ENCODE measurements around the gene SLC13A2. TPM values are rescaled to one million over a fixed set of nuclear protein-coding genes. Genes with fewer than 3 reads are reported as not detected.

SLC13A2 gene
- total RNA-seq, 1 experiment from 2014 or later: not detected

DNA sequence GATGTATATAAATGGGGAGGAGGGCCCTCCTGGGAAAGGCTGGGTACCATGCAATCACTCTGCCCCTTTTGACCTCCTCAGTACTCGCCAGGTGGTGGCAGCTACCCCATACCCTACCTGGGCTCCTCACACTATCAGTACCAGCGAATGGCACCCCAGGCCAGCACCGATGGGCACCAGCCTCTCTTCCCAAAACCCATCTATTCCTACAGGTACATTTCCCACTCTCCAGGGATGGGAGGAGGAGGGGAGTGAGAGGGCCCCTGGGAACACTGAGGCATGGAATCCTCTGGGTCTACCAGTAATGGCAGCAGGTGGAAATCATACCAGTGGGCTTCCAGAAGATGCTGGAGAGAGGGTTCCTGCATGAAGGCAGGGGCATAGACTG lies 55.6 kb downstream of the SLC13A2 start:
- H2BK20ac ChIP-seq (ENCODE audit: low read depth, low read length, poor library complexity, severe bottlenecking): no peak overlapping the region
- no peak overlapping the region for H4K8ac ChIP-seq (replicated peaks; ENCODE audit: insufficient read length, low read depth, low read length)
- H3K4me1 Mint-ChIP-seq: peaks cover 0 to 24% of the 10 kb centered on the region in 2 experiments; a peak in 2 of 4 replicates
- no peak overlapping the region for H3K18ac ChIP-seq (ENCODE audit: insufficient read length, low read depth, low read length)
- H4K91ac ChIP-seq (ENCODE audit: insufficient read length, low read depth, low read length): no peak overlapping the region
- no peaks in the 10 kb centered on the region for H3K4me1 ChIP-seq (ENCODE audit: insufficient read depth, low read length)
- no peaks in the 10 kb centered on the region for H3K79me2 ChIP-seq (ENCODE audit: insufficient read depth, low read length)
- H3K79me1 ChIP-seq (ENCODE audit: insufficient read depth, low read depth, low read length, poor library complexity, severe bottlenecking): no peaks in the 10 kb centered on the region
- no peak overlapping the region for H2BK15ac ChIP-seq (ENCODE audit: low read depth, low read length)
- no peak overlapping the region for H3K27ac Mint-ChIP-seq
- H3K9me3 Mint-ChIP-seq: no peaks in the 10 kb centered on the region
- no peaks in the 10 kb centered on the region for H3K27me3 ChIP-seq (ENCODE audit: insufficient read depth, low read length)
- H3K23ac ChIP-seq (ENCODE audit: insufficient read length, low read depth, low read length): no peak overlapping the region
- H3K27me3 Mint-ChIP-seq (ENCODE audit: low read depth): peaks cover 12% of the 10 kb centered on the region
- no peak overlapping the region for H3K14ac ChIP-seq (ENCODE audit: insufficient read depth, low read length)
- H4K20me1 ChIP-seq (ENCODE audit: control insufficient read depth, insufficient read depth, insufficient read length): no peaks in the 10 kb centered on the region
- H3K27ac ChIP-seq (ENCODE audit: insufficient read length, low read depth, low read length): no peak overlapping the region
- H3K23me2 ChIP-seq (ENCODE audit: insufficient read length, low read depth, low read length, poor library complexity, severe bottlenecking): no peaks in the 10 kb centered on the region
- TF ChIP-seq, protein P1, sequence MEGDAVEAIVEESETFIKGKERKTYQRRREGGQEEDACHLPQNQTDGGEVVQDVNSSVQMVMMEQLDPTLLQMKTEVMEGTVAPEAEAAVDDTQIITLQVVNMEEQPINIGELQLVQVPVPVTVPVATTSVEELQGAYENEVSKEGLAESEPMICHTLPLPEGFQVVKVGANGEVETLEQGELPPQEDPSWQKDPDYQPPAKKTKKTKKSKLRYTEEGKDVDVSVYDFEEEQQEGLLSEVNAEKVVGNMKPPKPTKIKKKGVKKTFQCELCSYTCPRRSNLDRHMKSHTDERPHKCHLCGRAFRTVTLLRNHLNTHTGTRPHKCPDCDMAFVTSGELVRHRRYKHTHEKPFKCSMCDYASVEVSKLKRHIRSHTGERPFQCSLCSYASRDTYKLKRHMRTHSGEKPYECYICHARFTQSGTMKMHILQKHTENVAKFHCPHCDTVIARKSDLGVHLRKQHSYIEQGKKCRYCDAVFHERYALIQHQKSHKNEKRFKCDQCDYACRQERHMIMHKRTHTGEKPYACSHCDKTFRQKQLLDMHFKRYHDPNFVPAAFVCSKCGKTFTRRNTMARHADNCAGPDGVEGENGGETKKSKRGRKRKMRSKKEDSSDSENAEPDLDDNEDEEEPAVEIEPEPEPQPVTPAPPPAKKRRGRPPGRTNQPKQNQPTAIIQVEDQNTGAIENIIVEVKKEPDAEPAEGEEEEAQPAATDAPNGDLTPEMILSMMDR (conservative IDR thresholded peaks at IDR 0.05): no peak
- no peak overlapping the region for H4K5ac ChIP-seq (ENCODE audit: insufficient read length, low read depth, low read length)
- H2BK12ac ChIP-seq (ENCODE audit: insufficient read length, low read depth, low read length): no peak overlapping the region
- H3K4ac ChIP-seq (ENCODE audit: low read depth, low read length): no peak overlapping the region
- H3T11ph ChIP-seq (ENCODE audit: low read length): no peak overlapping the region
- no peak overlapping the region for H3K4me2 ChIP-seq (ENCODE audit: insufficient read depth, insufficient read length, low read length)
- H2BK120ac ChIP-seq (ENCODE audit: low read depth, low read length, poor library complexity, severe bottlenecking): no peak overlapping the region
- no peak overlapping the region for H2AFZ ChIP-seq (ENCODE audit: low read length)
- no peaks in the 10 kb centered on the region for H3K9me3 ChIP-seq (ENCODE audit: control insufficient read depth, low read depth, low read length)
- WGBS (ENCODE audit: extremely low coverage, insufficient read length, low lambda C conversion rate): no CpG with 5 or more reads among the region's 3 CpGs
- H3K9ac ChIP-seq (ENCODE audit: extremely low read depth, insufficient read length, low read length): no peak overlapping the region
- H3K56ac ChIP-seq (ENCODE audit: insufficient read length, low read depth, low read length): no peak overlapping the region
- no peaks in the 10 kb centered on the region for H3K36me3 Mint-ChIP-seq (ENCODE audit: insufficient read depth in 1 of 3, low read depth in 3 of 3)
- no peak overlapping the region for H3K4me3 Mint-ChIP-seq
- no peak overlapping the region for H2AK5ac ChIP-seq (ENCODE audit: insufficient read length, low read length)
- no peak overlapping the region for H2BK5ac ChIP-seq (ENCODE audit: insufficient read length, low read length)
- no peak for DNase-seq
